NB4 (cell line): ENCODE results near the gene SLC26A4.

Experiments
- CTCF ChIP-seq: IDR thresholded peaks from one replicate; pipeline ENCODE4 v1.5.1; 2012; ENCODE audit warnings: low read depth, low read length
- MAX ChIP-seq: IDR thresholded peaks from 2 replicates; pipeline ENCODE4 v1.6.1; 2011; ENCODE audit warnings: low read depth, low read length
- MYC ChIP-seq: IDR thresholded peaks from 2 replicates; pipeline ENCODE4 v1.6.1; 2011; ENCODE audit warnings: low read depth, low read length
- POLR2A ChIP-seq: IDR thresholded peaks from 2 replicates; pipeline ENCODE4 v1.6.1; 2011; ENCODE audit warnings: mild to moderate bottlenecking; ENCODE audit not compliant: insufficient read length; ENCODE audit errors: extremely low read depth

- TF ChIP-seq CTCF (no peak), POLR2A (no peak), MYC (no peak), MAX (no peak)
These were observed 51.4 kb downstream of the SLC26A4 start for GRCh38 chr7:107712025-107712424.
